GM21360 (cell line): Measurements from ENCODE around the gene FEM1B.

Experiments
- ATAC-seq: cut with Tn5 transposase; IDR thresholded peaks from one replicate; pipeline ENCODE4 v1.9.1; 2021; ENCODE audit warnings: mild to moderate bottlenecking, moderate library complexity; ENCODE audit not compliant: unreplicated experiment

FEM1B gene

GRCh38 chr15:68318931-68319909 lies 41.7 kb downstream of the FEM1B start:
- ATAC-seq: no peak

GRCh38 chr15:68319997-68320396 lies 42.5 kb downstream of the FEM1B start:
- no peak for ATAC-seq

- no peak for ATAC-seq
Measured at GRCh38 chr15:68321229-68321628, 43.7 kb downstream of the FEM1B start.

- no peak for ATAC-seq
Measured at GRCh38 chr15:68322796-68323195, 45.3 kb downstream of the FEM1B start.

- no peak for ATAC-seq
Measured at GRCh38 chr15:68325726-68326125, 48.2 kb downstream of the FEM1B start.

- ATAC-seq: no peak
Measured at GRCh38 chr15:68326711-68327354, 49.3 kb downstream of the FEM1B start.

- ATAC-seq: no peak
Measured at GRCh38 chr15:68328443-68328842, 50.9 kb downstream of the FEM1B start.

GRCh38 chr15:68328964-68329363 lies 51.4 kb downstream of the FEM1B start:
- ATAC-seq: no peak

- no peak for ATAC-seq
Measured at GRCh38 chr15:68330416-68330815, 52.9 kb downstream of the FEM1B start.

- no peak for ATAC-seq
Measured at GRCh38 chr15:68330901-68331300, 53.4 kb downstream of the FEM1B start.

- no peak for ATAC-seq
Measured at GRCh38 chr15:68332266-68332665, 54.7 kb downstream of the FEM1B start.

GRCh38 chr15:68333775-68334470 lies 56.4 kb downstream of the FEM1B start:
- no peak for ATAC-seq

GRCh38 chr15:68334661-68335124 lies 57.1 kb downstream of the FEM1B start:
- ATAC-seq: no peak

GRCh38 chr15:68335251-68335650 lies 57.7 kb downstream of the FEM1B start:
- no peak for ATAC-seq

GRCh38 chr15:68335655-68336054 lies 58.1 kb downstream of the FEM1B start:
- no peak for ATAC-seq

- ATAC-seq: no peak
Measured at GRCh38 chr15:68336516-68336915, 59.0 kb downstream of the FEM1B start.

GRCh38 chr15:68337826-68338225 lies 60.3 kb downstream of the FEM1B start:
- no peak for ATAC-seq

GRCh38 chr15:68339481-68339880 lies 61.9 kb downstream of the FEM1B start:
- ATAC-seq: no peak

GRCh38 chr15:68340726-68341671 lies 63.5 kb downstream of the FEM1B start:
- no peak for ATAC-seq
